Endothelial cell of umbilical vein (primary cell): Measurements from ENCODE around the gene UPP1. TPM values are rescaled to one million over a fixed set of nuclear protein-coding genes. Genes with fewer than 3 reads are reported as not detected.

Experiments
- BruUV-seq: library from RNA; stranded (reverse); fragments of 400-500 nt; replicated peaks from 2 replicates; lab custom pipeline; 2021; lab: Mats Ljungman, UMichigan
- CTCF ChIA-PET: fragments of 300-600, 350-600 bp; sonication (Branson Sonifier 250); formaldehyde crosslinking; loops from one replicate; lab custom pipeline; 2021; ENCODE audit warnings: antibody characterized with exemption, inconsistent platforms; lab: Charles Lee
- POLR2A ChIA-PET: fragments of 300-600, 350-600 bp; sonication (Branson Sonifier 250); formaldehyde crosslinking; loops from one replicate; lab custom pipeline; 2021; ENCODE audit warnings: antibody characterized with exemption, inconsistent platforms; lab: Charles Lee
- DNase-seq: peaks from one replicate; pipeline ENCODE4 v3.0.0-alpha.2; 2011; ENCODE audit warnings: low read depth, low spot score
- FAIRE-seq: peaks from 2 replicates; lab custom pipeline; 2011; peaks lifted over from hg19 to GRCh38; lab: Jason Lieb, UNC
- H2AFZ ChIP-seq: 2 replicates; pipeline ENCODE4 v1.6.0; 2012; ENCODE audit warnings: low read depth, low read length, control low read depth, inconsistent platforms
- H3K27ac ChIP-seq: 2 replicates; pipeline ENCODE4 v1.5.1; 2011; ENCODE audit warnings: low read depth, mild to moderate bottlenecking, control low read depth, low read length, moderate library complexity; ENCODE audit not compliant: insufficient read depth
- H3K27me3 ChIP-seq, 2 experiments: 2 replicates each; pipeline versions ENCODE4 v1.6.0 to v1.6.1; 2011; ENCODE audit warnings: low read length in 2 of 2, mixed read lengths in 1 of 2; ENCODE audit not compliant: control insufficient read depth in 2 of 2, insufficient read depth in 2 of 2
- H3K36me3 ChIP-seq, 2 experiments: 2 replicates in 1 of 2; 3 replicates in 1 of 2; pipeline ENCODE4 v1.5.1; 2011; ENCODE audit warnings: low read length in 2 of 2, mild to moderate bottlenecking in 1 of 2, moderate library complexity in 1 of 2; ENCODE audit not compliant: control insufficient read depth in 2 of 2, insufficient read depth in 2 of 2; ENCODE audit errors: extremely low read depth in 1 of 2
- H3K4me1 ChIP-seq: 3 replicates; pipeline ENCODE4 v1.5.1; 2011; ENCODE audit warnings: mild to moderate bottlenecking, low read length; ENCODE audit not compliant: control insufficient read depth, insufficient read depth; ENCODE audit errors: extremely low read depth
- H3K4me2 ChIP-seq: 2 replicates; pipeline ENCODE4 v1.6.1; 2011; ENCODE audit warnings: low read length, control low read depth, mixed read lengths; ENCODE audit not compliant: insufficient read depth
- H3K4me3 ChIP-seq, 3 experiments: fragments of 200-600 bp in 1 of 3; sonication (generic), shearing (Covaris generic) in 1 of 3; replicated peaks in 1 of 3; 2 replicates each; pipeline ENCODE4 v1.5.1; 2011 to 2016; ENCODE audit warnings: control low read depth in 3 of 3, low read length in 3 of 3, mild to moderate bottlenecking in 2 of 3, inconsistent platforms in 1 of 3, low read depth in 1 of 3, moderate library complexity in 1 of 3; ENCODE audit not compliant: insufficient read depth in 1 of 3
- H3K79me2 ChIP-seq: 2 replicates; pipeline ENCODE4 v1.6.0; 2012; ENCODE audit warnings: low read length, inconsistent platforms; ENCODE audit not compliant: control insufficient read depth, insufficient read depth
- H3K9ac ChIP-seq: replicated peaks from 2 replicates; pipeline ENCODE3; 2011; ENCODE audit warnings: low read length, control low read depth; ENCODE audit not compliant: insufficient read depth; ENCODE audit errors: extremely low read depth
- H3K9me1 ChIP-seq: replicated peaks from 3 replicates; pipeline ENCODE4 v1.6.0; 2011; ENCODE audit warnings: mild to moderate bottlenecking, low read length; ENCODE audit not compliant: control insufficient read depth, insufficient read depth; ENCODE audit errors: extremely low read depth
- H3K9me3 ChIP-seq: replicated peaks from 2 replicates; pipeline ENCODE4 v1.5.1; 2012; ENCODE audit warnings: low read length, inconsistent platforms; ENCODE audit not compliant: control insufficient read depth, insufficient read depth
- H4K20me1 ChIP-seq: replicated peaks from 2 replicates; pipeline ENCODE3; 2011; ENCODE audit warnings: mild to moderate bottlenecking, low read length; ENCODE audit not compliant: control insufficient read depth, insufficient read depth; ENCODE audit errors: extremely low read depth
- CTCF ChIP-seq, 2 donors: IDR thresholded peaks; 1 replicate in 1 of 2; 2 replicates in 1 of 2; pipeline ENCODE4 v1.5.1; 2011; ENCODE audit warnings: low read length in 2 of 2, mild to moderate bottlenecking in 2 of 2, moderate library complexity in 2 of 2, control low read depth in 1 of 2, inconsistent platforms in 1 of 2, low read depth in 1 of 2; ENCODE audit not compliant: insufficient read depth in 1 of 2; ENCODE audit errors: extremely low read depth in 1 of 2
- EZH2 ChIP-seq: IDR thresholded peaks from 2 replicates; pipeline ENCODE4 v1.6.1; 2012; ENCODE audit warnings: borderline replicate concordance, low read depth, mild to moderate bottlenecking, moderate library complexity, low read length, inconsistent platforms; ENCODE audit not compliant: severe bottlenecking
- FOS ChIP-seq: IDR thresholded peaks from 2 replicates; pipeline ENCODE4 v1.6.1; 2011; ENCODE audit warnings: mild to moderate bottlenecking, low read length, moderate library complexity, borderline replicate concordance; ENCODE audit not compliant: insufficient read depth
- GATA2 ChIP-seq: IDR thresholded peaks from 2 replicates; pipeline ENCODE4 v1.7.0; 2011; ENCODE audit warnings: low read depth, mild to moderate bottlenecking, moderate library complexity, mixed read lengths, low read length; ENCODE audit not compliant: insufficient read length, insufficient read depth
- JUN ChIP-seq: IDR thresholded peaks from 2 replicates; pipeline ENCODE4 v1.6.1; 2011; ENCODE audit warnings: borderline replicate concordance, low read depth; ENCODE audit not compliant: insufficient read length, insufficient read depth
- MAX ChIP-seq: IDR thresholded peaks from 2 replicates; pipeline ENCODE4 v1.6.1; 2011; ENCODE audit not compliant: insufficient read depth, insufficient read length
- MYC ChIP-seq: IDR thresholded peaks from one replicate; pipeline ENCODE4 v1.6.1; 2011; ENCODE audit warnings: mild to moderate bottlenecking, low read depth, low read length
- POLR2A ChIP-seq: IDR thresholded peaks from 2 replicates; pipeline ENCODE4 v1.6.1; 2012; ENCODE audit warnings: low read depth, mild to moderate bottlenecking, control low read depth, low read length
- POLR2AphosphoS5 ChIP-seq: IDR thresholded peaks from 2 replicates; pipeline ENCODE4 v1.6.1; 2012; ENCODE audit warnings: low read depth, mild to moderate bottlenecking, control low read depth, low read length, moderate library complexity; ENCODE audit not compliant: insufficient read depth
- dilution Hi-C: fragments of 300-500 bp; cut with MboI; formaldehyde crosslinking; loops from one replicate; pipeline ENCODE4 v1.15.0; 2019; ENCODE audit warnings: low sequenced_read_pairs; ENCODE audit not compliant: extremely low pct_ligation_motif_present
- intact Hi-C: fragments of 100-400 bp; cut with micrococcal nuclease; formaldehyde crosslinking; loops from one replicate; pipeline ENCODE4 v1.10.0; 2022
- polyA plus RNA-seq, 4 experiments: library from polyadenylated mRNA; depleted of rRNA in 3 of 4; stranded (reverse) in 3 of 4; unstranded in 1 of 4; fragments of >200 nt; gene quantifications; 2 replicates each; pipeline versions ENCODE4 v1.2.1 to v1.2.3, GENCODE V29; 2011 to 2012; ENCODE audit warnings: missing spikeins in 1 of 4
- total RNA-seq: library from RNA; stranded (reverse); gene quantifications from 2 replicates; pipeline ENCODE4 v1.2.3, GENCODE V29; 2021

The UPP1 gene
- total and polyA plus RNA-seq, 2 donors (not counting 3 experiments of a cell fraction or from before 2014, with no cell fraction given): 60.7 to 66.0 TPM

- no peaks in the 10 kb centered on the region for H3K9me3 ChIP-seq
- H3K9ac ChIP-seq: no peak overlapping the region
- no peak overlapping the region for H2AFZ ChIP-seq
- H3K27me3 ChIP-seq: no peaks in the 10 kb centered on the region
- no peaks in the 10 kb centered on the region for H4K20me1 ChIP-seq
- dilution Hi-C loops (no loop called here), intact Hi-C loops (loop anchor here (2.0 to 10.0 kb wide), 3 partner anchors 43 to 847 kb away; no protein-coding TSS in a partner anchor)
- H3K27ac ChIP-seq: no peak overlapping the region
- no peaks in the 10 kb centered on the region for H3K9me1 ChIP-seq
- no peak for DNase-seq
- no peak for FAIRE-seq
- H3K36me3 ChIP-seq: peaks cover 7 to 23% of the 10 kb centered on the region in 2 experiments
- CTCF ChIA-PET: interaction anchor here (1.0 to 6.4 kb wide), 5 partner anchors 77 to 845 kb away, joined by 3 to 149 read pairs (median 25); partner anchors contain the start of gene C7orf57
- POLR2A ChIA-PET: no interaction called here
- H3K79me2 ChIP-seq: no peaks in the 10 kb centered on the region
- no peak overlapping the region for H3K4me2 ChIP-seq
- no TSS peak for BruUV-seq
- no peak overlapping the region for H3K4me3 ChIP-seq
- TF ChIP-seq FOS (no peak), MYC (no peak), POLR2A (no peak), GATA2 (no peak), EZH2 (no peak), JUN (no peak), POLR2AphosphoS5 (no peak), MAX (no peak), CTCF (IDR thresholded peaks at IDR 0.05; ENCODE audit: extremely low read depth in 1 of 2, insufficient read depth in 1 of 2, low read depth in 1 of 2, low read length in 2 of 2) (no peak)
- H3K4me1 ChIP-seq: no peaks in the 10 kb centered on the region
These were observed 22.5 kb downstream of the UPP1 start for GRCh38 chr7:48111596-48111995.
